Measurements from ENCODE around the gene BCL2A1.

DNA sequence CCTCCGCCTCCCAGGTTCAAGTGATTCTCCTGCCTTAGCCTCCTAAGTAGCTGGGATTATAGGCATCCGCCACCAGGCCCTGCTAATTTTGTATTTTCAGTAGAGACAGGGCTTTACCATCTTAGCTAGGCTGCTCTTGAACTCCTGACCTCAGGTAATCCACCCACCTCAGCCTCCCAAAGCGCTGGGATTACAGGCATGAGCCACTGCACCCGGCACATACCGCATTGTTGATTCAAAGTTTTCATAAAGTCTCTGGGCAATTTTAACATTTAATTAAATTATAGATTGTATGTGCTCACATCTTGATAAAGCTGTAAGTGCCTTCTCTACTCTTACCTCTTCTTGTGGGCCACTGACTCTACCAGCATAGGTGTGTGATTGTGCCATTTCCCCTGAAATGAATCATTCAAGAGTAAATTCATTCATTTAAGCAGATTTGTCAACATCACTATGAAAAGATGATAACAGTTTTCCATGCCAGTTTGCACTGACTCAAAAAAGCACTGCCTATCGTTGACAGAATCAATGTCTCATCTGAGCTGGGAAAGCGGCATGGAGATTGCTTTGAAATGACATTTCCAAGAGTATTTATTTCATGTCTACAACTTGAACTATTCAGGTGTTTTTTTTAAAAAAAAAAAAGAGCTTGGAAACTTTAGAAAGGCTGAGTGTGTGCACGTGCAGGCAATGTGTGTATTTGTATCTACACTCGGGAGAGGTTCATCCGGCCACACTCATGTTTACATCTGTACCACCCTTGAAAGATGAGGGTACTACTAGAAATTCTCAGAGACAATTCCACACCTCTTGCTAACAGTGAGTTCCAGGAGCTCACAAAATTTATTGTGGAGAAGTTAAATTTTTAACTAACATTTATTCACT, 3.5 kb downstream of the BCL2A1 start:
- TF ChIP-seq CTCF (IDR thresholded peaks at IDR 0.05) = no peak
- TF ChIP-seq POLR2A (IDR thresholded peaks at IDR 0.05) = no peak
